SKM-1 treated with dmso at 0.1 percent for 144 hours (cell line): ENCODE results near the gene CCDC192.
"Not testable (repeated sequence)": the region's sequence is repeated elsewhere in the genome, so short reads cannot be mapped to it uniquely, and the experiment has no call there.

Source experiments
- DNase-seq: peaks from one replicate; lab custom pipeline; 2025; ENCODE audit not compliant: unreplicated experiment; lab: John Stamatoyannopoulos, UW

Gene CCDC192

DNA sequence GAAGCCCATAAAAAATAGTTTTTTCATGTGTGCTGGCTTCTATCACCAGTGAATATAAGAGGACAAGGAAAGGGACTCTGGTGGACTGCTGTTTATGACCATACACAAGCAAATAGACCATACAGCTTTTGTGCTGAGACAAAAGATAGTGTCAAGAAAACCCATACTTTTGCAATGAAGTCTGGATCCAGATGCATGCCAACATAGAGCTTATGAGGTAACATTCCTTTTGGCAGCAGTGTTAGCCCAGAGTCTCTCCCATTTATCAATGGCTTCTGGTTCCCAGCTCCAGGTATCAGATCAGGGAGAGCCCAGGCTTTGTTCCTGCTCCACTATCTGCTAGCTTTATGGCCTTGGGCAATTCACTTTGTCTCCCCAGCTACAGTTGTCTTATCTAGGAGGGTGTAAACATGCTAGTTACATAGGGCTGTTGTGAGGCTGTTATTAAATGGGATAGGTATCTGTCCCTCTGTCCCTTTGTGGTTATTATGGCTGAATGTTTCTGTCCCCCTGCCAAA is 55.6 kb downstream of the CCDC192 start:
- DNase-seq = no peak

DNA sequence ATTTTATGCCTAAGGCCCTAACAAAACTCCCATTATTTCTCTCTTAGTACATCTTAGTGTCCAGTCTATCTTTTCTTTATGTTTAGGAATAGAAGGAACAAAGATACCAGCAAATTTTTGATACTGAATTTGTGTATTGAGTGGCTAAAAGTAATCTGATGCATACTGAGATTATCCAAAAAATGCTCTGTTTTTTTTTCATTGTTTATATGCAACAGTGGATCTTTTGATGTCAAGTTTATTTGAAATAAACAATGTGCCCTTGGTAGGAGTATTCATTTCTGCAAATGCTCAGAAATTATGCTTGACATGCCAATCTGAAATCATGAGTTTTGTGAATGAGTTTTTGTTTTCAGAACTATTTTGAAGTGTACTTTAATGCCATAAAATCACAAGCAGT is 58.7 kb downstream of the CCDC192 start:
- no peak for DNase-seq

DNA sequence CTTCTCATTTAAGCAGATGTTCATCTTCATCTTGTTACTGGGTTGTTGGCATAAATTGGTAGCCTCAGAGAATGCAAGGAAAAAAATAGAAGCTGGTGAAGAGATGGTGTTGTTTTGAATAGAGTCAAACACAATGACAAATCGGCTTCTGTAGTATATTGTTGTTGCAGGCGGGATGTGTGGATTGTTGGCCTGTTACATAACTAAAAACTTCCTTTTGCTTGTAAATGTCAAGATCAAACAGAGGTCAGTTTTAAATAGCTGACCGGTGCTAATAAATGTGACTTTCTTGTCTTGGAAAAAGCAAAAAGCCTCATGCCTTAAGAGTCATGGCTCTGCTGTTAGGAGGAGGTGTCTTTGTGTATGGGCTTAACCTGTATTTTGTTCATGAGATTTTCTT is 59.2 kb downstream of the CCDC192 start:
- DNase-seq = no peak

DNA sequence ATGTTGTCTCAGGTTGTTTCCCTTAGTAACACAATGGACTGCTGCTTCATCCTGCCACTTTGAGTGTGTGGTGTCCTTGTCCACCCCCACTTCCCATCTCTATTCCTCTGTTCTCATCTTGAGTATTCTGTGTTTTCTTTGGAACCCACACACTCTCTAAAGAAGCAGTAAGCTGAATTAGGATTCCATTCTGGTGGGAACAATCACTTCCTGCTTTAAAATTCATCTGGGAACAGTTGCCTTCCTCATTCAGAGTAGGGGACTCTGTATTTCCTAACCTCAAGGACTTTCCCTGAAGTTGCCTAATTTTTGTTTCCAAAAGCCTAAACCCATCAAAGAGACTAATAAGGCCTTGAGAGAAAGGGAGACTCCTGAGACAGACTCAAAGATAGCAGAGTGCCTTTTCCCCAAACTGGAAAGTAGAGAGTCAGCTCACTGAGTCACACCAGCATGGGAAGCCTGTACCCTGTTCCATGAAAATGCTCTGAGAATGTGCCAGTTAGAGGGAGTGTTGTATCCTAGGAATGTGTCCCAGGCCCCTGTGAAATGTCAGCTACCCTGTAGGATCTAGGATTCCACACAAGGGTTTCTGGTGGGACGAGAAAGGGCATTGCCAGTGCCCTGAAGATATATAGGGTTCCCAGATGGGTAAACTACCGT is 63.6 kb downstream of the CCDC192 start:
- DNase-seq = no peak

DNA sequence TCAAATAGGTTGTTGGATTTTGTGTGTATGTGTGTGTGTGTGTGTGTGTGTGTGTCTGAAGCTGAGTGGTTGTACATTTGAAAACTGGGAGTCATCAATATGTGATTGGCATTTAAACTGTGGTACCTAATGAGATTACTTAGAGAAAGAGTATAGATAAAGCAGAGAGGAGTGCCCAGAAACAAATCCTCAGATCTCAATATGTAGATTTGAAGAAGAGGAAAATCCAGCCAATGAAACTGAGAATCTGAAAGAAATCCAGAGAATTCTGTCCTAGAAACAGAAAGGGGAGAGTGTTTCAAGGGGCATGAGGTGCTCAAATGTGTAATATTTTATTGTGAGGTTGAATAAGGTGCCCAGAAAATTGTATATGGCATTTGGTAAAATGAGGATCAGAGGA is 66.2 kb downstream of the CCDC192 start:
- DNase-seq = no peak

DNA sequence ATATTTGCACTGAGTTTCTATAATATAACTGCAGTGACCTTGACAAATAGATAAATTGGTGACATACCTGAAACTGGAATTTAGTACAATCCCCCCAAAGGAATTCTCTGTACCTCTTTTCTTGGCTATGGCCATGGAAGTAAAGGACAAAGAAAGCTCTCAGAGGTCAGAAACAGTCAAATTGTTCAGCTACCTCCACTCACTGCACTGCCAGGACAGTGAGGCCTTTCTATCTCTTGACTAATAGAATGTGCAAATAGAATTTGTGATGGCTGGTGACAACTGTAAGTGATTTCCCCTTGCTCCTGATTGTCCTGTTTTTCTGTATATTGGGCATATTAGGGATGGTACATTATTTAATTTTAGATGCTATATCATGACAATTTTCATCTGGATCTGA is 67.1 kb downstream of the CCDC192 start:
- DNase-seq = no peak

DNA sequence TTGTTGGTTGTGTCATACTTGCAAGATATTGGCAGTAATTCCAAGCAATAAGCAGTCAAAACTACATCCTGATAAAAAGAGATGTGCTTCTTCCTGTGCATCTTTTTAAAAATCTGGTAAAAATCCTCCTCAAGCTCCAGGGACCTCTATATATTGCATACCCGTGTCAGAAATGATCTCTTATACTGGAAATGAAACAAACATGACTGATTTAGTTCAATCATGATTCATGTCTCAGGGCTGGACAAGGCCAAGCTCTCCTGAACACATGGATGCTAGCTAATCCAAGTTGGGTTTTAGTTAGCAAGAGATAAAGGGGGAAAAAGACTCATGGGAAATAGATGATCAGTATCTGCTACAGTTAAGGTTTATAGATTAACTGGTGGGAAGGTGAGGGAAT is 69.3 kb downstream of the CCDC192 start:
- DNase-seq = no peak

DNA sequence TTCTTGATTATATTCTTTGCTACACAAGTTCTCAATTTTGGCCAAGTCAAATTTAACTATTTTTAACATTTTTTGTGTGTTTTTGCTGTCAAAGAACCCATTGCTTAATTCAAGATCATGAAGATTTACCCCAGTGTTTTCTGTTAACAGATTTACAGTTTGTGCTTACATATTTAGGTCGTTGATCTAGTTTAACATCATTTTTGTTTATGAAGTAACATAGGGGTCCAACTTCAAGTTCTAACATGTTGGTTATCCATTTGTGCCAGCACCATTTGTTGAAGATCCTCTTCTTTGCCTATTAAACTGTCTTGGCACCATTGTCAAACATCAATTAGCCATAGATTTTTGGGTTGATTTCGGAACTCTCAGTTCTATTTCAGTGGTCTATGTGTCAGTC is 71.0 kb downstream of the CCDC192 start:
- DNase-seq = no peak

DNA sequence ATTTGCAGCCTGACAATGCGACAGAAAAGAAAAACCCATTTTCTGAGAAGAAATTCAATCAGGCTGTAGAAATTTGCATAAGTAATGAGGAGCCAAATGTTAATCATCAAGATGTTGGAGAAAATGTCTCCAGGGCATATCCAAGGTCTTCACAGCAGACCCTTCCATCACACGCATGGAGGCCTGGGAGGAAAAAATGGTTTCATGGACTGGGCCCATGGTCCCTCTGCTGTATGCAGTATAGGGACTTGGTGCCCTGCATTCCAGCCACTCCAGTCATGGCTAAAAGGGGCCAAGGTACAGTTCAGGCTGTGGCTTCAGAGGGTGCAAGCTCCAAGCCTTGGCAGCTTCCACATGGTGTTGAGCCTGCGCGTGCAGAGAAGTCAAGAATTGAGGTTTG is 73.3 kb downstream of the CCDC192 start:
- no peak for DNase-seq

DNA sequence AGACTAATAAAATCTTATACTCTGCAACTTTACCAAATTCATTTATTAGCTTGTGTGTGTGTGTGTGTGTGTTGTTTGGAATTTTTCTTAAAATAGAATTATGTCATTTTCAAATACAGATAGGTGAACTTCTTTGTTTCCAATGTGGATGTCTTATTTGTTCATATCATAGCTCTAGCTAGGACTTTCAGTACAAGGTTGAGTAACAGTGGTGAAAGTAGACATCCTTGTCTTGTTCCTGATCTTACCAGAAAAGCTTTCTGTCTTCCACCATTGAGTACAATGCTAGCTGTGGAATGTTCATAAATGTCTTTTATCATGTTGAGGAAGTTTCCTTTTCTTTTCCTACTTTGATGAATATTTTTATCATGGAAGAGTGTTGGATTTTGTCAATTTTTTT is 74.8 kb downstream of the CCDC192 start:
- DNase-seq = no peak

DNA sequence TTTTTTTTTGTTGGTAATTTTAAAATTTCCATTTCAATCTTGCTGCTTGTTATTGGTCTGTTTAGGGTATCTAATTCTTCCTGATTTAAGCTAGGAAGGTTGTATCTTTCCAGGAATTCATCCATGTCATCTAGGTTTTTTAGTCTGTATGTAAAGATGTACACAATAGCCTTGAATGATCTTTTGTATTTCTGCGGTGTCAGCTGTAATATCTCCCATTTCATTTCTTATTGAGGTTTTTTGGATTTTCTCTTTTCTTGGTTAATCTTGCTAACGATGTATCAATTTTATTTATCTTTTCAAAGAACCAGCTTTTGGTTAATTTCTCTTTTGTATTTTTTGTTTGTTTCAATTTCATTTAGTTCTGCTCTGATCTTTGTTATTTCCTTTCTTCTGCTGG is 79.3 kb downstream of the CCDC192 start:
- DNase-seq = not testable (repeated sequence)

DNA sequence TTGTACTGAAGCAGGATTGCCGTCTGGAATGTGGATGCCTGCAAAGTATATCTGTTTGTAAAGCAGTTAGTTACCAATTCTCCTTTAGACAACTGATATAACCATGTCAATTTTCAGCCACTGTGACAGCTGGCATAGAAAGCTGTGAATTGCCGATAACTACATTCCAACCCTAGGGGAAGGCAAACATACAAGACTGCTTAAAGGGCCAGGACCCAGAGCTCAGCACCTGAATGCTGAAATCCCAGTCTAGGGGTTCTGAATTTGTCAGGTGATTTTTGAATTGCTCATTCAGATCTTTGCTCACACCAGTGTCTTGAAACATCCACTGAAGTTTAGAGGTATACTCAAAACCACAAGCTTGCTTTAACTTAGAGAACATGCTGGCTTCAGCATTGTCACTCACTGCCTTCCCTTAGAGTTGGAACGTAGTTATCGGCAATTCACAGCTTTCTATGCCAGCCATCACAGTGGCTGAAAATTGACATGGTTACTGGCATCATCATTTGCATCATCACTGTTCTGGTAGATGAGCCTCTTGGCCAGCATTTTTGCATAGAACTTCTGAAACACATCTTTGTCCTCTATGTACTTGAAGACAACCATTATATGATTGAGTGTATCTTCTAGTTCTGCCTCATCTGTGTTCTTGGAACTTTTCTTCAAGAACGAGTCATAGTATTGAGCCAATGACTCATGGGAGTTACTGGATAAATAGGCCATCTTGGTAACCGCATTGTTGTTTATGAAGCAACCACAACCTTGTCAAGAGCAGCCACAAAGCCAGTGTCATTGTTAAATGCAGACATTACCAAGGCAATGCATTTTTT is 82.1 kb downstream of the CCDC192 start:
- no peak for DNase-seq

DNA sequence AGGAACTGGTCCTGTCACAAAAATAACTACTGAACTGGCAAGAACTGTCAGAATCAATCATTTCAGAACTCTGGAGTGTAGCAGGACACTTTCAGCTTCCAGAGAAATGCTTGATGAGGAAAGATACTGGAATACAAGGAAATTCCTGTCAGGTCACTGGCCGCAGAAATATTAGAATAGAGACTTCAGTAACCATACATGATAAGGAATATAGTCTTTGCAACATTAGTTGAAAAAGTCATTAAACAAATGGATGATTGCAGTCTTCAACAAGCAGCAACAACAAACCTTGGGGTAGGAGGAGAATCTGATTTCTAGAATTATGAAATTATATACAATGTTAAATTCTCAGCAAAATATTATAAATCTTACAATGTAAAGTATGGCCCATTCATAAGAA is 88.2 kb downstream of the CCDC192 start:
- no peak for DNase-seq

DNA sequence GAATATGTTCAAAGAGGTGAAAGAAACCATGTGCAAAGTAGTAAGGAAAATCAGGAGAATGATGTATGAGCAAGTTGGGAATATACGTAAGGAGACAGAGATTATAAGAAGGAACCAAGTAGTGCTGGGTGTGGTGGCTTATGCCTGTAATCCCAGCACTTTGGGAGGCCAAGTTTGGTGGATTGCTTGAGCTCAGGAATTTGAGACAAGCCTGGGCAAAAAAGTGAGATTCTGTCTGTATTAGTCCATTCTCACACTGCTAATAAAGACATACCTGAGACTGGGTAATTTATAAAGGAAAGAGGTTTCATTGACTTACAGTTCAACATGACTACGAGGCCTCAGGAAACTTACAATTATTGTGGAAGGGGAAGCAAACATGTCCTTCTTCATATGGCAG is 88.7 kb downstream of the CCDC192 start:
- DNase-seq = not testable (repeated sequence)

DNA sequence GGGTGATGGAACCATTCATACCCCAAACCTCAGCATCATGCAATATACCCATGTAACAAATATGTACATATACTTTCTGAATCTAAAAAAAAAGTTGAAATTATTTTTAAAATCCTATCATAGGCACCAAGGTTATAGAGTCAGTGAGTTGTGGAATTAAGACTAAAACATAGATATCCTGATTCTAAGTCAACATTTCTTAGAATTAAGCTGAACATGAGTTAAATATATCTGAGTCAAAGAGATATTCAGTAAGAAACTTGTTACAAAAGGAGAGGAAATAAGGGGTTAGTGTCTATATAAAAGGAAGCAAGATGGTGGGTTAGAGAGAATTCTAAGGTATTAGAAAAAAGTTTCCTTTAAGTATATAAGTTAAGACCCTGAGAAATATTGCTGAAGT is 89.9 kb downstream of the CCDC192 start:
- DNase-seq = no peak

DNA sequence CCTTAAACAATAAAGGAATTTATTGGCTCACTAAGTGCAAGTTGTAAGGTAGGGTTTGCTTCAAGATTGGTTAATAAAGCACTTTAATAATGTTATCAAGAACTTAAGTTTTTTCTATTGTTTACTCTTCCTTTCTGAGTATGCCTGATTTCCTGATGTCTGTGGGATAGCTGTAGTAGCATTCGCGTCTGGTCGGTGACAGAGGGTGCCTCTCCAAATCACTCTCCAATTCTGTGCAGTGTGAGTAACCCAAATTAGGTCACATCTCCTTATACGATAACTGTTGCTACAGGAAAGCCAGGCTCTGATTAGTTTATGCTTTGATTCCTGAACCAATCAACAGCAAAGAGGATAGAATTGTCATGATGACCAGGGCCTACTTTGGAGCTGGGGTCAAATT is 90.7 kb downstream of the CCDC192 start:
- DNase-seq = no peak

DNA sequence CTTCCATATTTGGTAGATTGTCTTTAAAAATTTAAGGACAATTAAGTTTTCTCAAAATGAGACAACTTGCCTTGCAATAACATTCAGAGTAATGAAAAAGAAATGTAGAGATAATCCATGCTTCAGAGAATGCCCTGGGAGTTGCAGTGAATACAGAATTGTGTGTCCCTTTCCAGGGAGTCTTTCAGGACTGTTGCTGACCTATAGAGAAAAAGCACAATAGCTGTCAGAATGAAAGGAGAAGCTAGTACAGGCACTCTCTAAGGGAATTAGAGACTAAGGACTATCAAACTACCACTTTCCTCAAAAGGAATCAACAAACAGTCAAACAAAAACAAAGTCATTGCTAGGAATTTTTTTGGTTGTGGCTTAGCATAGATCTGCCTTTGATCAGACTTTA is 93.0 kb downstream of the CCDC192 start:
- DNase-seq = no peak

DNA sequence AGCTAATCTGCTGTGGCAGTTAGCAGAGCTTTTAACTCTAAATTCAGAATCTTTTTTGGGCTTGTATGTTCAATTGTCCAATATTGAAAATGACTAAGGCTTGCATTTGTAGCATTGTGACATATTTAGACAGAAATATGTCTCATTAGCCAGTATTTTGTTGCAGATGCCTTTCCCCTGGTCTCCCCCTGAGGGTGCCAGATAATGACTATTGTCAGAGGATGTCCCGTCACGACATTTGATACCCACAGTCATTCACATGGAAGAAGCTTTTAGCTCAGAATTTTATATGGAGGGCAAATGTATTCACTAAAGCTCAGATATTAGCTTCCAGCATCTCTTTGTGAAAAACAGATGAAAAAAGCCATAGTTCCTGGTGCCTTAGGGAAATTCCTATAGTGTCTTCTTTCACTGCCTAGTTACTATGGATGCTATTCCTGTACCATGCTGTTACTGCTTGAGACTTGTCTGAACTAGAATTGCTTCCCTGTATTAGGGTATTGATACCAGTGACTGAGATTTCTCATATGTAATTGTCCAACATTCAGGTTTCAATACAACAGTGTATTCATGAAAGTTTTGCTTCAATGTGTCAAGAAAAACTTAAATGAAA is 96.2 kb downstream of the CCDC192 start:
- no peak for DNase-seq

DNA sequence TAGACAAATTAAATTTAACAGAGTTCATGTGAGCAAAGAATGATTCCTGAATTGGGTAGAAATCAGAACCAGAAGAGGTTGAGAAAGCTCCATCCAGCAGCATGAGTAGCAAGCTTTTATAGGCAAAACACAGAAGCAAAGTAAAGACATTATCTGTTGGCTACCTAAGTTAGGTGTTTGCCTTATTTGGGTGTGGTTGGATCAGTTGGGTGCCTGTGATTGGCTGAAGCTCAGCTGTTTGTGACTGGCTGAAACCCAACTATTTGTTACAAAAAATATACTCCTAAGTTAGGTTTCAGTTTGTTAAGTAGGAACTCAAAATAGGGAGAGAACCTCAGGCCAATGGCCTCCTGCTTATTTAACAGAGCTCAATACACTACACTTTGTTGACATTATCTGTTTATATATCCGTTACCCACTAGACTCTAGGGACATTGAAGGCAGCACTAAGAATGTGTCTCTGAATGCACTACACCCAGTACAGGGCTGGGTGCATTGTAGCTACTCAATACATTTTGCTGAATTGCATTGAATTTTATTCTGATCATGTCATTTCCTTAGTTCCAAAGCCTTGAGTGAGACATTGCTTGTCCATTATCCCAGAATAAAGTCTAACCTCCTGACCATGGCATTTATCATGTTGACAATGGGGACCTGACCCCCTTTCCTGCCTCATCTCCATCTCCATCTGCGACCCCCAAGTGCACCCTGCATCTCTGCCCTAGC is 98.7 kb downstream of the CCDC192 start:
- no peak for DNase-seq

DNA sequence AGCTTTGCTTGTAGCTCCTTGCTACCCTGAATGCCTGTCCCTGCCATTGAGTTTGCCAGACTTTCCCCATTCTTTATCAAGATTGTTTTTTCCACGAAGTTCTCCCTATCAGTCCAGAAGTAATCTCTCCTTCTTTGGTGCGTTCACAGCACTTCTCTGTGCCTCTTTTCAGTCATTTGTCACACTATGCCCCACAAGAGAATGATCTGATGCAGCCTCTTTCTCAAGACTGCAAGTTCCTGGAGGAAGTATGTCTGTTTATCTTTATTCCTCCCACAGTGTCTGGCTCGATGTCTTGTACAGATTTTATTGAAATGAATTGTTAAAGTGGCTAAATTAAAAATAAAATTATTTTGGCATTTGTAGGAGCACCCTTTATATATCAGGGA is 99.3 kb downstream of the CCDC192 start:
- no peak for DNase-seq

DNA sequence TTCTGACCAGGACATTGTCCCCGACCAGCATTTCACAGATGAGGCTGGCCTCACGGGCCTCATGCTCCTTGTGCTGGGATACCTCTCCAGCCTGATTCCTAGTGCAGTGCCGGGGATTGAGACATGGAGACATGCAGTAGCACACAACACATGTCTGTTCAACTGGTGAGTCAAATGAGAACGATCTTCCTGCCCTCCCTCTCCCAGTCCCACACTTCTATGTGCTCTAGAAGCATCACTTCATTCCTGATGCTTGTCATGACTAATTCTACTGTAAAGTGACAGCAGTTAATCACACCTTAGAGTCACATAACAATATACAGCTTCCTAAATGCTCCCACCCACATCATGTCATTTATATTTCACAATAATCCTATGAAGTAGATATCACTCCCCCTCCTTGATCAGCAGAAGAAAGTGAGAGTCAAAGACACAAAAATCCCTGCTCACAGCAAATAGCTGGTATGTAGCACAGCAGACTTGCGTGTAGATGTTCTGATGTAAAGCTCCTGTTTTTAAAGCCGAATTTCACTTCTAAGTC is 101.8 kb downstream of the CCDC192 start:
- DNase-seq = no peak
